Gastrocnemius medialis (tissue), 4 donors: ENCODE data around the gene NKX1-1.

ENCODE experiments used
- POLR2A ChIP-seq, 2 donors: fragments of 450-650 bp; IDR thresholded peaks; one replicate each; pipeline ENCODE4 v1.6.1; 2017; ENCODE audit warnings: antibody characterized with exemption in 2 of 2, mild to moderate bottlenecking in 2 of 2, moderate library complexity in 2 of 2
- TF ChIP-seq, protein P1 (sequence below), 5 experiments: fragments of 450-650 bp in 3 of 5; fragments of 200-600 bp in 2 of 5; sonication (generic) in 2 of 5; IDR thresholded peaks in 4 of 5; conservative IDR thresholded peaks in 1 of 5; 1 replicate in 4 of 5; 2 replicates in 1 of 5; pipeline ENCODE4 v1.5.1; 2016 to 2019; ENCODE audit warnings: antibody characterized with exemption in 5 of 5, mild to moderate bottlenecking in 3 of 5, moderate library complexity in 3 of 5

DNA sequence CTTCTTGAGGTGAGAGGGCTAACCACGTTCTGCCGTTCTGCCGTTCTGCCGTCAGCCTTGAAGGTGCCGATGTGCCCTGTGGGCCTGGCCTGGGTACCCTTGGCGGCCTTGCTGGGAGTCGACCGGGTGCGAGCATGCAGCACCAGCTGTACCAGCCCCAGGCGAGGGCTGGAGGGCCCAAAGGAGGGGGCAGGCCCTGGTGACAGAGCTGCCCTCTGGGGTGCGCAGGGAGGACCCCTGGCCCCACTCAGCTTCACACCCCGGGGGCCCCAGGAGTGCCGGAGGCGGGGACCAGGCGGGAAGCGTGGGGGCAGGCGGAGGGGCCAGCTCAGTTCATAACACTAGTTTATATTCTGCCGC is 37.2 kb downstream of the NKX1-1 start:
- TF ChIP-seq, protein P1, sequence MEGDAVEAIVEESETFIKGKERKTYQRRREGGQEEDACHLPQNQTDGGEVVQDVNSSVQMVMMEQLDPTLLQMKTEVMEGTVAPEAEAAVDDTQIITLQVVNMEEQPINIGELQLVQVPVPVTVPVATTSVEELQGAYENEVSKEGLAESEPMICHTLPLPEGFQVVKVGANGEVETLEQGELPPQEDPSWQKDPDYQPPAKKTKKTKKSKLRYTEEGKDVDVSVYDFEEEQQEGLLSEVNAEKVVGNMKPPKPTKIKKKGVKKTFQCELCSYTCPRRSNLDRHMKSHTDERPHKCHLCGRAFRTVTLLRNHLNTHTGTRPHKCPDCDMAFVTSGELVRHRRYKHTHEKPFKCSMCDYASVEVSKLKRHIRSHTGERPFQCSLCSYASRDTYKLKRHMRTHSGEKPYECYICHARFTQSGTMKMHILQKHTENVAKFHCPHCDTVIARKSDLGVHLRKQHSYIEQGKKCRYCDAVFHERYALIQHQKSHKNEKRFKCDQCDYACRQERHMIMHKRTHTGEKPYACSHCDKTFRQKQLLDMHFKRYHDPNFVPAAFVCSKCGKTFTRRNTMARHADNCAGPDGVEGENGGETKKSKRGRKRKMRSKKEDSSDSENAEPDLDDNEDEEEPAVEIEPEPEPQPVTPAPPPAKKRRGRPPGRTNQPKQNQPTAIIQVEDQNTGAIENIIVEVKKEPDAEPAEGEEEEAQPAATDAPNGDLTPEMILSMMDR (IDR thresholded peaks at IDR 0.05 in 4 of 5, conservative IDR thresholded peaks at IDR 0.05 in 1 of 5): no peak
- TF ChIP-seq POLR2A (IDR thresholded peaks at IDR 0.05): no peak
